Osteoblast (primary cell): Measurements from ENCODE around the gene PRR29. TPM values are rescaled to one million over a fixed set of nuclear protein-coding genes. Genes with fewer than 3 reads are reported as not detected.

Source experiments
- DNase-seq: peaks from one replicate; pipeline ENCODE4 v3.0.0; 2011; ENCODE audit warnings: low spot score, mixed read lengths; ENCODE audit not compliant: insufficient read length; ENCODE audit errors: missing footprints
- H2AFZ ChIP-seq: 2 replicates; pipeline ENCODE4 v1.6.0; 2011; ENCODE audit warnings: mild to moderate bottlenecking, low read length
- H3K27ac ChIP-seq: 2 replicates; pipeline ENCODE4 v1.5.1; 2011; ENCODE audit warnings: mild to moderate bottlenecking, low read depth, low read length, moderate library complexity
- H3K27me3 ChIP-seq: 2 replicates; pipeline ENCODE4 v1.6.0; 2012; ENCODE audit warnings: mild to moderate bottlenecking, control low read depth, inconsistent platforms, low read length, moderate library complexity; ENCODE audit not compliant: insufficient read depth
- H3K36me3 ChIP-seq: 2 replicates; pipeline ENCODE4 v1.5.1; 2011; ENCODE audit warnings: mild to moderate bottlenecking, low read length, control low read depth, moderate library complexity; ENCODE audit not compliant: insufficient read depth
- H3K4me1 ChIP-seq: 2 replicates; pipeline ENCODE4 v1.5.1; 2011; ENCODE audit warnings: mild to moderate bottlenecking, low read length, control low read depth, moderate library complexity; ENCODE audit not compliant: insufficient read depth
- H3K4me2 ChIP-seq: 2 replicates; pipeline ENCODE4 v1.6.0; 2011; ENCODE audit warnings: mild to moderate bottlenecking, low read length; ENCODE audit not compliant: insufficient read depth
- H3K4me3 ChIP-seq: fragments of 200-600 bp; sonication (generic); 3 replicates; pipeline ENCODE4 v1.5.1; 2012; ENCODE audit warnings: mild to moderate bottlenecking, low read length, inconsistent platforms; ENCODE audit not compliant: insufficient read depth
- H3K79me2 ChIP-seq: 2 replicates; pipeline ENCODE4 v1.6.0; 2012; ENCODE audit warnings: mild to moderate bottlenecking, low read length, control low read depth, inconsistent platforms; ENCODE audit not compliant: insufficient read depth
- H3K9me3 ChIP-seq: 2 replicates; pipeline ENCODE4 v1.5.1; 2011; ENCODE audit warnings: low read depth, low read length, control low read depth
- H4K20me1 ChIP-seq: 2 replicates; pipeline ENCODE4 v1.6.0; 2012; ENCODE audit warnings: mild to moderate bottlenecking, low read length, control low read depth; ENCODE audit not compliant: insufficient read depth
- CTCF ChIP-seq: IDR thresholded peaks from 2 replicates; pipeline ENCODE4 v1.5.1; 2011; ENCODE audit warnings: mild to moderate bottlenecking, low read depth, low read length, moderate library complexity; ENCODE audit errors: extremely low read depth
- total RNA-seq: library from RNA; depleted of rRNA; stranded (reverse); fragments of >200 nt; gene quantifications from 2 replicates; pipeline ENCODE4 v1.2.3, GENCODE V29; 2012

Gene PRR29
- total RNA-seq, 1 donor: 0.36 TPM

- no peak for TF ChIP-seq CTCF
- Histone ChIP-seq H3K27me3 (no peaks in the 10 kb centered on the region), H3K4me3 (no peak overlapping the region), H3K4me2 (no peak overlapping the region), H3K4me1 (no peaks in the 10 kb centered on the region), H3K27ac (no peak overlapping the region), H4K20me1 (no peaks in the 10 kb centered on the region), H3K36me3 (no peaks in the 10 kb centered on the region), H3K9me3 (no peaks in the 10 kb centered on the region), H3K79me2 (no peaks in the 10 kb centered on the region), H2AFZ (no peak overlapping the region)
- DNase-seq: no peak
Measured at GRCh38 chr17:63962298-63962744, 35.8 kb upstream of the PRR29 start.

- H3K27me3 ChIP-seq: no peaks in the 10 kb centered on the region
- no peaks in the 10 kb centered on the region for H3K9me3 ChIP-seq
- H2AFZ ChIP-seq: no peak overlapping the region
- no peak overlapping the region for H3K27ac ChIP-seq
- H3K36me3 ChIP-seq: no peaks in the 10 kb centered on the region
- DNase-seq: no peak
- no peaks in the 10 kb centered on the region for H3K4me1 ChIP-seq
- TF ChIP-seq CTCF: no peak
- no peak overlapping the region for H3K4me3 ChIP-seq
- no peaks in the 10 kb centered on the region for H4K20me1 ChIP-seq
- H3K4me2 ChIP-seq: no peak overlapping the region
- H3K79me2 ChIP-seq: no peaks in the 10 kb centered on the region
Measured at GRCh38 chr17:63963123-63963522, 35.0 kb upstream of the PRR29 start.

GRCh38 chr17:63966646-63967264 lies 31.4 kb upstream of the PRR29 start:
- TF ChIP-seq CTCF: no peak
- no peaks in the 10 kb centered on the region for H3K79me2 ChIP-seq

GRCh38 chr17:63967953-63968352 lies 30.2 kb upstream of the PRR29 start:
- Histone ChIP-seq H3K9me3 (no peaks in the 10 kb centered on the region), H2AFZ (no peak overlapping the region), H4K20me1 (no peaks in the 10 kb centered on the region), H3K4me1 (no peaks in the 10 kb centered on the region), H3K79me2 (no peaks in the 10 kb centered on the region), H3K27me3 (peaks cover 5% of the 10 kb centered on the region), H3K4me2 (no peak overlapping the region), H3K27ac (no peak overlapping the region), H3K36me3 (no peaks in the 10 kb centered on the region), H3K4me3 (no peak overlapping the region)
- no peak for TF ChIP-seq CTCF
- DNase-seq: no peak

More at GRCh38 chr17:63966646-63967264, 31.4 kb upstream of the PRR29 start:
- H2AFZ ChIP-seq: no peak overlapping the region
- no peak for DNase-seq
- no peaks in the 10 kb centered on the region for H4K20me1 ChIP-seq
- H3K4me3 ChIP-seq: no peak overlapping the region
- H3K9me3 ChIP-seq: no peaks in the 10 kb centered on the region
- no peak overlapping the region for H3K4me2 ChIP-seq
- peaks cover 5% of the 10 kb centered on the region for H3K27me3 ChIP-seq
- H3K36me3 ChIP-seq: no peaks in the 10 kb centered on the region
- H3K4me1 ChIP-seq: no peaks in the 10 kb centered on the region
- no peak overlapping the region for H3K27ac ChIP-seq
